ENCODE measurements around the gene SGCA.

Gene SGCA

GRCh38 chr17:50165867-50166517 lies at the start of gene SGCA:
SGCA (plus strand) TSS chr17:50166005; CDS start chr17:50166041, 36 bp downstream.
- no peak for DNase-seq (ENCODE audit: low read depth)

- peak; percentile 52 for DNase-seq (ENCODE audit: low read depth)
Observed at GRCh38 chr17:50117202-50118051, 48.4 kb upstream of the SGCA start.

GRCh38 chr17:50118076-50118827 lies 47.6 kb upstream of the SGCA start:
- DNase-seq (ENCODE audit: low read depth) = no peak

- no peak for DNase-seq (ENCODE audit: low read depth)
Observed at GRCh38 chr17:50118828-50119218, 47.0 kb upstream of the SGCA start.

GRCh38 chr17:50120475-50121253 lies 45.1 kb upstream of the SGCA start:
- DNase-seq (ENCODE audit: low read depth) = no peak

GRCh38 chr17:50122945-50123344 lies 42.9 kb upstream of the SGCA start:
- DNase-seq (ENCODE audit: low read depth) = no peak

GRCh38 chr17:50123649-50124349 lies 42.0 kb upstream of the SGCA start:
- no peak for DNase-seq (ENCODE audit: low read depth)

GRCh38 chr17:50125420-50125997 lies 40.3 kb upstream of the SGCA start:
- no peak for DNase-seq (ENCODE audit: low read depth)

GRCh38 chr17:50127697-50128361 lies 38.0 kb upstream of the SGCA start:
- DNase-seq (ENCODE audit: low read depth) = no peak

GRCh38 chr17:50128441-50129352 lies 37.1 kb upstream of the SGCA start:
- DNase-seq (ENCODE audit: low read depth) = no peak

GRCh38 chr17:50129353-50129727 lies 36.5 kb upstream of the SGCA start:
- DNase-seq (ENCODE audit: low read depth) = no peak

GRCh38 chr17:50129728-50130558 lies 35.9 kb upstream of the SGCA start, which contains the start of gene SAMD14:
SAMD14 (minus strand) TSS chr17:50130160; CDS start chr17:50124959, 5,201 bp downstream.
- no peak for DNase-seq (ENCODE audit: low read depth)

- DNase-seq (ENCODE audit: low read depth) = no peak
Observed at GRCh38 chr17:50130559-50131305, 35.1 kb upstream of the SGCA start.

GRCh38 chr17:50132104-50132794 lies 33.6 kb upstream of the SGCA start:
- DNase-seq (ENCODE audit: low read depth) = no peak

GRCh38 chr17:50133028-50133768 lies 32.6 kb upstream of the SGCA start:
- no peak for DNase-seq (ENCODE audit: low read depth)

GRCh38 chr17:50133769-50134099 lies 32.1 kb upstream of the SGCA start:
- DNase-seq (ENCODE audit: low read depth) = no peak

Measured in activated T-helper 1 cell treated with Interleukin-2 at 50 U/mL for 16 hours (primary cell).